Parathyroid adenoma (tissue), 2 donors: ENCODE results near the gene LPP.

Experiments
- H2AFZ ChIP-seq: fragments of 300-600 bp; sonication (generic); one replicate; pipeline ENCODE4 v1.7.0; 2017; ENCODE audit warnings: antibody characterized with exemption, mild to moderate bottlenecking
- H3K27ac ChIP-seq: fragments of 300-600 bp; sonication (generic); one replicate; pipeline ENCODE4 v1.7.0; 2017
- H3K27me3 ChIP-seq: fragments of 300-600 bp; sonication (generic); one replicate; pipeline ENCODE4 v1.7.0; 2017; ENCODE audit warnings: low read length; ENCODE audit not compliant: control insufficient read depth, insufficient read depth
- H3K36me3 ChIP-seq: fragments of 300-600 bp; sonication (generic); one replicate; pipeline ENCODE4 v1.7.0; 2017; ENCODE audit warnings: low read length; ENCODE audit not compliant: control insufficient read depth, insufficient read depth
- H3K4me1 ChIP-seq: fragments of 300-600 bp; sonication (generic); one replicate; pipeline ENCODE4 v1.7.0; 2017; ENCODE audit warnings: control low read depth
- H3K4me2 ChIP-seq: fragments of 300-600 bp; sonication (generic); one replicate; pipeline ENCODE4 v1.7.0; 2017; ENCODE audit warnings: low read length
- H3K4me3 ChIP-seq: fragments of 300-600 bp; sonication (generic); one replicate; pipeline ENCODE4 v1.7.0; 2017; ENCODE audit warnings: low read depth, low read length
- H3K79me2 ChIP-seq: fragments of 300-600 bp; sonication (generic); one replicate; pipeline ENCODE4 v1.7.0; 2017; ENCODE audit warnings: control low read depth
- H3K9ac ChIP-seq: fragments of 300-600 bp; sonication (generic); one replicate; pipeline ENCODE4 v1.7.0; 2017; ENCODE audit warnings: mild to moderate bottlenecking
- H3K9me3 ChIP-seq: fragments of 300-600 bp; sonication (generic); one replicate; pipeline ENCODE4 v1.7.0; 2017; ENCODE audit warnings: low read length; ENCODE audit not compliant: control insufficient read depth
- CTCF ChIP-seq: fragments of 300-600 bp; sonication (generic); IDR thresholded peaks from one replicate; pipeline ENCODE4 v1.7.0; 2017; ENCODE audit warnings: antibody characterized with exemption, mild to moderate bottlenecking
- donor health status: primary hyperparathyroidism.

LPP gene

GRCh38 chr3:188620752-188621151, 466.8 kb downstream of the LPP start:
- Histone ChIP-seq H3K27ac (no peak overlapping the region), H3K4me1 (no peaks in the 10 kb centered on the region), H3K4me3 (no peak overlapping the region), H3K36me3 (no peaks in the 10 kb centered on the region), H2AFZ (no peak overlapping the region), H3K9ac (no peak overlapping the region), H3K4me2 (no peak overlapping the region), H3K9me3 (no peaks in the 10 kb centered on the region), H3K27me3 (no peaks in the 10 kb centered on the region), H3K79me2 (no peaks in the 10 kb centered on the region)
- TF ChIP-seq CTCF, result no peak

GRCh38 chr3:188624384-188624783, 470.4 kb downstream of the LPP start:
- Histone ChIP-seq H3K4me3 (no peak overlapping the region), H3K4me1 (no peaks in the 10 kb centered on the region), H2AFZ (no peak overlapping the region), H3K27me3 (no peaks in the 10 kb centered on the region), H3K79me2 (no peaks in the 10 kb centered on the region), H3K36me3 (no peaks in the 10 kb centered on the region), H3K4me2 (no peak overlapping the region), H3K9me3 (no peaks in the 10 kb centered on the region), H3K9ac (no peak overlapping the region), H3K27ac (no peak overlapping the region)
- TF ChIP-seq CTCF, result no peak

GRCh38 chr3:188624828-188625227, 470.9 kb downstream of the LPP start:
- no peak overlapping the region for H3K27ac ChIP-seq
- no peaks in the 10 kb centered on the region for H3K36me3 ChIP-seq
- no peak for TF ChIP-seq CTCF
- no peaks in the 10 kb centered on the region for H3K9me3 ChIP-seq
- H3K4me2 ChIP-seq, result no peak overlapping the region
- no peak overlapping the region for H2AFZ ChIP-seq
- H3K27me3 ChIP-seq, result no peaks in the 10 kb centered on the region
- H3K79me2 ChIP-seq, result no peaks in the 10 kb centered on the region
- no peak overlapping the region for H3K9ac ChIP-seq
- H3K4me3 ChIP-seq, result no peak overlapping the region
- H3K4me1 ChIP-seq, result no peaks in the 10 kb centered on the region

GRCh38 chr3:188627652-188628051, 473.7 kb downstream of the LPP start:
- no peak overlapping the region for H3K4me3 ChIP-seq
- H3K4me2 ChIP-seq, result no peak overlapping the region
- no peak overlapping the region for H3K27ac ChIP-seq
- H3K9me3 ChIP-seq, result no peaks in the 10 kb centered on the region
- H3K79me2 ChIP-seq, result no peaks in the 10 kb centered on the region
- no peak overlapping the region for H2AFZ ChIP-seq
- no peak overlapping the region for H3K9ac ChIP-seq
- H3K36me3 ChIP-seq, result no peaks in the 10 kb centered on the region
- no peaks in the 10 kb centered on the region for H3K4me1 ChIP-seq
- no peaks in the 10 kb centered on the region for H3K27me3 ChIP-seq
- TF ChIP-seq CTCF, result no peak

GRCh38 chr3:188631291-188632010, 477.5 kb downstream of the LPP start:
- H3K9ac ChIP-seq, result no peak overlapping the region
- H3K27me3 ChIP-seq, result no peaks in the 10 kb centered on the region
- H2AFZ ChIP-seq, result no peak overlapping the region
- no peak overlapping the region for H3K4me2 ChIP-seq
- TF ChIP-seq CTCF, result no peak
- H3K79me2 ChIP-seq, result no peaks in the 10 kb centered on the region
- no peak overlapping the region for H3K4me3 ChIP-seq
- no peak overlapping the region for H3K27ac ChIP-seq
- no peaks in the 10 kb centered on the region for H3K9me3 ChIP-seq
- H3K36me3 ChIP-seq, result no peaks in the 10 kb centered on the region
- H3K4me1 ChIP-seq, result no peaks in the 10 kb centered on the region
